ENCODE measurements around the gene CTBP1.
"Not testable (repeated sequence)": the region's sequence is repeated elsewhere in the genome, so short reads cannot be mapped to it uniquely, and the experiment has no call there.

CTBP1 gene

DNA sequence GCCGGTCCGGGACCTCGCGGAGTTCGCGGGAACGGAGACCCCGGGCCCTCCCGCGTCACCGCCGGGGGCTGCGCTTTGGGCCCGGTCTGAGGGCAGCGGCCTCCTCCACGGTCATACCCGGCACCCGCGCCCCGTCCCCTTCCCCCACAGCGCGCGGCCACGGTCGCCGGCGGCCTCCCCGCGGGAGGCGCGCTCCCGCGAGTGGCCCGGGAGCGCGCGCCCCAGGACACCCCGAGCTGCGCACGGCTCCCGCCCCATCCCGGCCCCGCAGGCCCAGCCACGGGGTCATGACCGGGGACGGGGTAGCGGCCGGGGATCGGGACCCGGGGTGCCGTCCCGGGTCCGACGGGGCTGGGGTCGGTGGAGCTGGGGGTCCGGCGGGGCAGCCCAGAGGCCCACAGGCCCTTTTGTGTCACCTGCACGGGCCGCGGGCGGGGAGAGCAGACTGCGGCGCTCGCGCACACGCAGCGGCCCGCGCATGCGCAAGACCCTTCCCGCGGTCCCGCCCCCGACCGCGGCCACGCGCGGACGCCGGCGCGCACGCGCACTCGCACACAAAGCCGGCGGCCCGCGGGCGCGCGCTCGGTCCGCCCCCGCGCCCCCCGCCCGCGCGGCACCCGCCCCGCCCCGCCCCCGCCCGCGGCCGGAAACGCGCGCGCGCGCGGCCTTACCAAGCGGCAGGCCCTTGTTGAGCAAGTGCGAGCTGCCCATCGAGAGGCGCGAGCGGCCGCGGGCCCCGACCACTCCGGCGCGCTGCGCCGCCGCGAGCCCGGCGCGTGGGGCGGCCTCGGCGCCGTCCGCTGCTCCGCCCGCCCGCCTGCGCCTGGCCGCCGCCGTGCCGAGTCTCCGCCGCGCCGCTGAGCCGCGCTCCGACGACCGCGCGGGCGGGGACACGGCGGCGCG is at the start of gene CTBP1:
Gene CTBP1, minus strand, starts transcription at position 886 of the 903 bp plus-strand sequence. CDS start 7,799 bp downstream, outside the sequence.
- DNase-seq, result peak; percentile 78

DNA sequence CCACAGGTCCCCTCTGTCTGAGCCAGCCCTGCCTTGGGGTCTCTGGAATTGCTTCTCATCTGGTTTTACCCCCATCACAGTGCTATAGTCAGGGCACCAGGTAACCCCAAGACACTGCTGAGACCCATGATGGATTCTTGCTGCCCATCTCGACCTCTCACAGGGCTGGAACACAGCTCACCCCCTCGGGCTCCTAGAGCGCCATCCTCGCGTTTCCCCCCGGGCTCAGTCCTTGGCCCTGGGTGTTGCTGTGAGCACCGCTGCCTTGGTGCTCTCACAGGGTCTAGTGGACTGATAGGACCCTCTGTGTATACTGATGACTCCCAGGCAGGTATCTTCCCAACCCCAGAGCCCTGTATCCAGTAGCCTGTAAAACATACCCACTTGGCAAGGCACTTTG is 49.5 kb upstream of the CTBP1 start:
- no peak for DNase-seq

DNA sequence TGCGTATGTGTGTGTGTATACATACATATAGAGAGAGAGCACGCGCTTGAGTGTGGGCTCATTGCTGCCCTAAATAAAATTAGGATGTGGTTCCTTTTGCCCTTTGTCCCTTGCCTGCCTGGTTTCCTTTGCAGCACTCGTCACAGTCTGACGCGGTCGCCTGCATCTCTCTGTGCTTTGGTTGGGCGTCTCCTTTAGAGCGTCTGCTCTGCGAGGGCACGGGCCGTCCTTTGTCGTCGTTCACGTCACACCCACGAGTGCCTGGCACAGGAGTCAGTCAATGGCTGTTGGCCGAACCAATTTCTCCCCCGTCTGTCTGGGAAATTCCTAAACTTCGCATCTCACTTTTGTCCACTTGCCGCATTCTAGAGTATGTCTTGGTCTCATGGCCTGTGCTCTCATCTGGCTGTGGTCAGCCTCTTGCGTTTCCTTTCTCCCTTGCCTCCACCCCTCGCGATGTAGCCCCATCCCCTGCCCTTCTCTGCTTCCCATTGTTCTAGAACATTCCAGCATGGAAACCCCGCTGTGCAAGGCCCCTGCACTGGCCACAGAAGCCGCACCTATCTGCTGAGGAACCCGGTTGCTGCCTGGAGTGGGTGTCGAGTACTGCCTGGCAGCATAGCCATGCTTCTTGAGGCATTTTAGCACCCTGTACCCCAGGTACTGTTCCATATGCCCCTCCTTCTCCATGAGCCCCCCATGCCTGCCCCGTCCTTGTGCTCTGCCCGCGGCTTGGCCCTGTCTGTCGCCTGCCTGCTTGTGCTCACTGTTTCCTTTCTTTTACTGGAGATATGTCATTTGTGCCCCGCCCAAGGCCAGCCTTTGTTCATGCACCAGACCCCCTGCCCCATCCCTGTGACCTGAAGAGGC is 48.8 kb upstream of the CTBP1 start:
- DNase-seq, result no peak

DNA sequence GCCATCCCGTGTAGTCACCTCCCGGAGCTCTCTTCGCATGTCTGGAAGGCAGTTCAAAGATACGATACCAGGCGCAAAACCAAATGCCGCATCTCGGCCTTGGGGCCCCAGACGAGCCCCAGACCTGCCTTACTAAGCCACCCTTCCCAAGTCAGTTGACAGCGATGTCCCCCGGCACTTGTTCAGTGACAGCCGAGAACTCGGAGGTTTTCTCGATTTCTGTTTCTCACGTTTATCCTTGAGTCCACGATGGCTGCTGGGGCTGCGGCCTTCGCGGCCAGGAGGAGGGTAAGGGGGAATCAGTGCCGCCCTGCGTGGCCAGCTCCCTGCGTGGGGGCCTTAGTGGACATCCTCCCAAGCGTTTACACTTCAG is 48.1 kb upstream of the CTBP1 start:
- DNase-seq, result no peak

DNA sequence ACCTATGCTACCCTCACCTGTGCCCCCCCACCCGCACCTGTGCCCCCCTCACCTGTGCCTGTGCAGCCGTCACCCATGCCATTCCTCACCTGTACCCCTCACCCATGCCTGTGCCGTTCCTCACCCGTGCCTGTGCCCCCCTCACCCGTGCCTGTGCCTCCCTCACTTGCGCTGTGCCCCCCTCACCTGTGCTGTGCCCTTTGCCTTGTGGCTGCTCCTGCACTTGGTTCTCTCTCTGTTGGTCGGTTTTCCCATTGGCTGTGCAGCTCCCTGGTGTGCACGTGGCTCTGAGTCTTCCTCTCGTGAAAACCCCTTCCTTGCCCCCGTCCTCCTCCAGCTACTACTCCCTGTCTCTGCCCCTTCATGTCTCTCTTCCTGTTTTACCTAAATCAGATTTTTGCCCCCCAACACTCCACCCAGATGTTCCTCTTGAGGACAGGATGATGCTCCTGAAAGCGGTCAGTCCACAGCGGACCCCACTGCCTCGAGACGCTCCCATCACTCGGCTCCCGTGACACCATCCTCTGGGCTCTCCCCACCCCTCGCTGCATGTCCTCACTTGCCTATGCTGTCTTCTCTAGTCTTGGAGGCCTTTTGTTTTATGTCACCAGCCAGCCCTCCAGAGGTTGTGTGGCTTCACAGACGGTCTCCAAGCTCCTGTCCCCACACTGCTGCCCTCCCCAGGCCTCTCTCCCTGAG is 47.5 kb upstream of the CTBP1 start:
- DNase-seq, result no peak

DNA sequence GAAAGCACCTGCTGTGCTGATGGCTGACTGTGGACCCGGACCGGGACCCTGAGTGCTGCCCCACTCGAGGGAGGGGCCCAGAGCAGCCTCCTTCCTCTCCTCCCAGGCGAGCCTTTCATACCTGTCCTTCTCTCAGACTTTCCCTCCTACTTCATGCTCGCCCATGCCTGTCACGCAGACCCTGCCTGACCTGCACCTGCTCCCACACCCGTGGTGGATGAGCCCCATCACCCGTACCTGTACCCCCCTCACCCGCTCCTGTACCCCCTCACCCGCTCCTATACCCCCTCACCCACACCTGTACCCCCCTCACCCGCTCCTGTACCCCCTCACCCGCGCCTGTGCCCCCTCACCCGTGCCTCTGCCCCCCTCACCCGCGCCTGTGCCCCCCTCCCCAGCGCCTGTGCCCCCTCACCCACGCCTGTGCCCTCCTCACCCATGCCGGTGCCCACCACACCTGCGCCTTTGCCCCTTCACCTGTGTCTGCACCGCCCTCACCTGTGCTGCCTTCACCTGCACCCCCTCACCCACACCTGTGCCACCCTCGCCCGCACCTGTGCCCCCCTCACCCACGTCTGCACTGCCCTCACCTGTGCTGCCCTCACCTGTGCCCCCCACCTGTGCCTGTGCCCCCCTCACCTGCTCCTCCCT is 46.6 kb upstream of the CTBP1 start:
- DNase-seq, result no peak

DNA sequence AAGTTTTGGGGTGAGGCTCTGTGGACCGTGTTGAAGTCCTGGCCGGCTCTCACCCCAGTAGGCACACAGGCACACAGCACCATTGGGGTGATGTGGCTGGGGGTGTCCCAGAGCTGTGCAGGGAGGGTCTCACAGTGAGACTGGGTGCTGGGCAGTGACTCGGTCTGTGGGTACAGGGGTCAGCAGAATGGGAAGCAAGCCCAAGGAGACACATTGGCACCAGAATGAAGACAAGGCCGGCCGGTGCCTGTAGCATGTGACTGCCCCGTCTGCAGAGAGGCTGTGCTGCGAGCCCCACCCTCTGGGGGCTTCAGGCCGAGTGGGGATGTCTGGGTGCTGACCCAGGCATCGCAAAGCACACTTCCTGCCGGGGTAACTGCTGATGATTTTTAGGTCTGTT is 46.0 kb upstream of the CTBP1 start:
- no peak for DNase-seq

DNA sequence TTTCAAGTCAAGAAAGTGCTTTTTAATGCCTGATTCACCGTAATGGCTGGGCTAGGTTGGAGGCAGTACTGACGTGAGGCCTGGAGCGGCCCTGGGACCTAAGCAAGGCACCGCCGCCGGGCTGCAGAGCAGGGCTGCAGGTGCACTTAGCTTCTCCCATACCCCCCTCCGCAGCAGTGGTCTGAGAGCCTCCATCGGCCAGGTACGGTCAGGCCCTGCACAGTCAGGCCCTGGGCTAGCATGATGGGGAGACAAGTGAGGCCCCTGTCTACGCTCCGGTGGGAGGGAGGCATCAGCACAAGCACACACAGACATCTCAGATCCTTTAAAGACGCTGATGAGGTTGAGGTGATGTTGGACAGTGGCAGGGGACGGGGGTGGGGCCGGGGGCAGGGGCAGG is 45.5 kb upstream of the CTBP1 start:
- DNase-seq, result no peak

DNA sequence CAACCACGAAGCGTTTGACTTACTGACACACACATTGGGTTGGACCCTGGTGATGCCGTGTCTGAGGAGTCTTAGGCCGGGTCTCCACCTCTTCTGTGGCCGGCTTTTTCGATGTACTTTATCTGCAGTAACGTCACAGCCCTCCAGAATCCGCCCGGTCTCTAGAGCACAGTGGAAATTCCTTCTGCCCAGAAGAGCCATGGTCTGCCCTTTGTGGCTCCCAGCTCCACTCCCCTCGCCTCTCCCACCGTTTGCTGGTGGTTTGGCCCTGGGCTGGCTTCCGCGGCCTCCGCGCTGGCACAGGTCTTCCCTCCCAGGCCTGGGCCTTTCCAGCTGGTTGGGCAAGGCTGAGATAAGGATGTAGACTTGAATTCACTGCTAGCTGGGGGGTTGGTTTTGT is 45.1 kb upstream of the CTBP1 start:
- DNase-seq, result no peak

DNA sequence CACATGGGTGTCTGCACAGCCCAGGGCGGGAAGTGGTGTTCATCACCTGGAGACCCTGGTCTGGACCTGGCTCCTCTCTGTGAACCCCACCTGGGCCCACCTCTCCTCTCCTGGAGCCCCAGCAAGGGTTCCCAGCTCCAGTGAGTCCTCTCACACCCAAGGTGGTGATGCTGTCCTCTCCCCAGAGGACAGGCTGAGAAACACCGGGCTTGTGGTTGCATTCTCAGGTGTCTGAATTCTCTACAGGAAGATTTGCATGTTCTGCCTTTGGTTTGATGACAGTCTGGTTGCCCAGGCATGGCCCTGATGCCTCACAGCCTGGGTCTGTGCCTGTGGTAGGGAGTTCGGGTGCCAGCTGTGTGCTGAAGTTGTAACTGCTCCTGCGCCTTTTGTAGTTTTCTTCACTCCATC is 44.6 kb upstream of the CTBP1 start:
- no peak for DNase-seq

DNA sequence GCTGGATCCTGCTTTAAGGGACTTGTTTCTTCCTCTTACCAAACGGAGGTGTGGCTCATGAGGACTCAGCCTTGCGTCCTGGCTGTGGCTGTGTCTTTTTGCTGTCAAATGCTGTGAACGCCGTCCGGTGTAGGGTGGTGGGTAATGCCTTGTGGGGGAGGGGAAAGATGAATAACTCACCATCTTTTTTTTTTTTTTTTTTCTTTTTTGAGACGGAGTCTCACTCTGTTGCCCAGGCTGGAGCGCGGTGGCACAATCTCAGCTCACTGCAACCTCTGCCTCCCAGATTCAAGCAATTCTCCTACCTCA is 43.7 kb upstream of the CTBP1 start:
- not testable (repeated sequence) for DNase-seq

DNA sequence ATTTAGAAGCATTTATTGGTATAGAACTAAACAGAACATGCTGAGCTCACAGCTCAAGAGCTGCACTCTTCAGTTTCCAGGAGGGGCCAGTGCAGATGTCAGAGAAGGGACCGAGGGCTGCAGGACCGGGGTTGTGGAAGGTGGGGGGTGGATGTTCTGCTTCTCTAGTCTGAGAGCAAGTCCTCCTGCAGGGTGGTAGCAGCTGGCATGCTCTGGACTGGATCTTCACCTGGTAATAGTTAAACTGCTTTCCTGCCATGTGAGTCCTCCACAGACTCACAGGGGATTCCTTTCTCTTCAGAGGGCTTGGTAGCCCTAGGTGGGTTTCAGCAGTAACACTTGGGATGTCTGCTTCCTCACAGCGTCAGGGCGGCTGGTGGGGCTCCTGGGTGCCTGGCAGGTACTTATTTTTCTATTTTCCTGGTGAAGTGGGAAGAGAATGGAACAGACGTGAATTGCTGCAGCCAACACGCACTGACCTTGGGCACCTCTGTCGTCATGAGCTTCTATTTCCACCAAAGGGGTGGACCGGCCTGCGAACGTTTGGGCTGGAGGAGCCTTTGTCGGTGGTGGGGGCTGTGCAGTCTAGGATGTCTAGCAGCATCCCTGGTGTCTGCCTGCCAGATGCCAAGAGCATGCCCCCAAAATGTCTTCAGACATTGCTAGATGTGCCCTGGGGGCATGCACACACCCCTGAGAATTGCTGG is 43.2 kb upstream of the CTBP1 start:
- no peak for DNase-seq

DNA sequence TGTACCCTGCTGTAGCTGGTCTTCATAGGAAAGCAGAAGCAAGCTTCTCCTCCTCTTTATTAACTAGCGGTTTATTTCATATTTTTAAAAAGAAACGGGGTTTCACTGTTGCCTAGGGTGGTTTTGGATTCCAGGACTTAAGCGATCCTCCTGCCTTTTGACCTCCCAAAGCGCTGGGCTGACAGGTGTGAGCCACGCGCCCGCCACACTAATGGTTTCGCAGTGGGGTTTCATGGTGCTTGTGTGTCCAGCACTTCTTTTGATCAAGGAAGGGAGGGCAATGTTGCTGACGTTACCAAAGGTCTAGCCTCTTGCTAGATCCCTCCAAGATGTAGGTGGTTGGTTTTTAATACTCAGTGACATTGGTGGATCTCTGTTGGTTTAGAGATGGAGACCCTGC is 42.2 kb upstream of the CTBP1 start:
- DNase-seq, result no peak

DNA sequence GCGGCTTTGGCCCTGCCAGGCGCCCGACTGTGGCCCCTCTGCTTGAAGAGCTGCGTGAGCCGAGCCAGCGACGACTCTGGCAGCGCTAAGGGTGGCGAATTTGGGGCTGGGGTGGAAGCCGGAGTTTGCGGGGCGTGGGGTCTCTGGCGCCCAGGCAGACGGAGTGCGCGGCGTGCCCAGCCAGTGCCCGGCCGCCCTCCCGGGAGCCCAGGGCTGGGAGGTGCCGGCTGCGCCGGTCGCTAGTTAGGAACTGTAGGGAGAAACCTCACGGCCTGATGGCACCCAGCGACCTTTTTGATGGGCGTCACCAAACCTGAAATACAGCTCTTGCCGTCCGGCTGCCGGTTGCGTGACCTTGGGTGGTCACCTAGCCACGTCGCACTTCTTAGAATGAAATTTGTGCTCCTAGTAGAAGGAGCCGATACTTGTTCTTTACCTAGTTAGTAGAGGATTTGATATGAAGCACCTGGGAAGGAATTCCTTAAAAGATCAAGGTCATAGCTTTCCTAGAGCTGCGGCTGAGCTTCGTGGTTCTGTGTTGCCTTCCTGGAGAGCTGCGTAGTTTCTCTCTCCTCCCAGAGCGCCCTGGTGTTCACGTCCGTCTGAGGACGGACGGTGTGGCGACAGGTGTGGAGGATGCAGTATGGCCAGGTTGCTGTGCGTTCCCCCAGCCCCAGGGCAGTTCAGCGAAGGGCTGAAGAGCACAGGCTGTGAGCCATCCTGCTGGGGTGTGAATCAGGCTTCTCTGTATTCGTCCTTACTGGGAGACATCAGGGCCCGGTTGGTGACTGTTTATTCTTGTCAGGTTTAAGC is 41.4 kb upstream of the CTBP1 start:
- DNase-seq, result no peak

DNA sequence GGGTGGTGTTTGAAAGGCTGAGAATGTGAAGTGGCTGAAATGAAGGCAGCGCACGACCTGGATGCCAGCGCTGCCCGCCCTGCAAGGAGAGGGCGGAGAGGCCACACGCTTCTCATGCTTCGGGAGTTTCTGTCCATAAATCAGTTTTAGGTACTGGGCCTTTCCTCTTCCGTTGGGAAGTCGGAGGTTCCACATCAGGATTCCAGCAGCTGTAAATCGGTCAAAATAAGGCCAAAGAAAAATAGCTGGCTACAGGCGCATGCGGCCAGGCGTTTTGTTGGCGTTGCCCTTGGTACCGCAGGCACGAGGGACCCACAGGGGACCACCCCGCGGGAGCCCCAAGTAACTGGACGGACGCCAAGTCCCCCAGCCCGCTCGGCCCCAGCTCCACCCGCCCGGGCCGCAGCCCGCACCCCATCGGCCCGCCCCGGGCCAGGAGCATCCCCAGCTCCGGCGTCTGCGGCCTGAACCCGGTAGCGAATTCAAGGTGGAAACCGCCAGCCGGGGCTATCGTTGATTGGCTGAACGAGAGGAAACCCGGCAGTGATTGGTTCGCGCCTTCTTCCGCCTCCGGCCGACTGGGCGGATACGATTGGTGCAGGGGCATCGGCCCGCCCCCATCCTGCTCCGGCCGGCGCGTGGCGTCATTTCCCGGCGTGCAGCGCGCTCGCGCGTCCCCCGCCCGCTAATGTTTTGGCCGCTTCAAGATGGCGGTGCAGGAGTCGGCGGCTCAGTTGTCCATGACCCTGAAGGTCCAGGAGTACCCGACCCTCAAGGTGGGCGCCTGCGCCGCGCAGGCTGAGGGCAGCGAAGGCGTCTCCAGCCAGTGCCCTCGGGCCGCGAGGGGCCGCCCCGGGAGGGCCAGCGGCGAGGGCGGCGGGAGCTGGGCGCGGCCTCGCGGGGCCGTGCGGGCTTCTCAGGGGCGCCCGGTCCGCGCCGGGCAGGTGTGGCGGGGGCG is 40.6 kb upstream of the CTBP1 start, which contains the start of gene MAEA:
Gene MAEA, plus strand, starts transcription at position 685 of the 958 bp plus-strand sequence. Its CDS starts 23 bp downstream, at position 708.
- DNase-seq, result peak; percentile 96

DNA sequence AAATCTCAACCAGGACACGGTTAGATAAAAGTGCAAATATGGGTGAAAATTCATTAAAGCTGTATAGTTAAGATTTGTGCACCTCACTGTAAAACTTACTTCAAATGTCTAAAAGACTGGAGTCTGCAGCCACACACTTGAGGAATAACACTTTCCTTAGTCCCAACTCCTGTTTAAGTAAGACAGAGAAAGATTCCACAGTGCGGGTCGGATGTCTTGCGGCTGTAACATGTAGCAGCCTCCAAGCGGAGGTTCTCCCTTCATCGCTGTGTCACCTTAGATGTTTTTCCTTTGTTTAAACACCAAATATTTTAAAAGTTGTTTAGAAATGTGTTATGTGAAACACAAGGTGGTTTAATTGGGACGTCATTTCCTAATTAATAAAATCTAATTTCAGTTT is 39.9 kb upstream of the CTBP1 start:
- no peak for DNase-seq

DNA sequence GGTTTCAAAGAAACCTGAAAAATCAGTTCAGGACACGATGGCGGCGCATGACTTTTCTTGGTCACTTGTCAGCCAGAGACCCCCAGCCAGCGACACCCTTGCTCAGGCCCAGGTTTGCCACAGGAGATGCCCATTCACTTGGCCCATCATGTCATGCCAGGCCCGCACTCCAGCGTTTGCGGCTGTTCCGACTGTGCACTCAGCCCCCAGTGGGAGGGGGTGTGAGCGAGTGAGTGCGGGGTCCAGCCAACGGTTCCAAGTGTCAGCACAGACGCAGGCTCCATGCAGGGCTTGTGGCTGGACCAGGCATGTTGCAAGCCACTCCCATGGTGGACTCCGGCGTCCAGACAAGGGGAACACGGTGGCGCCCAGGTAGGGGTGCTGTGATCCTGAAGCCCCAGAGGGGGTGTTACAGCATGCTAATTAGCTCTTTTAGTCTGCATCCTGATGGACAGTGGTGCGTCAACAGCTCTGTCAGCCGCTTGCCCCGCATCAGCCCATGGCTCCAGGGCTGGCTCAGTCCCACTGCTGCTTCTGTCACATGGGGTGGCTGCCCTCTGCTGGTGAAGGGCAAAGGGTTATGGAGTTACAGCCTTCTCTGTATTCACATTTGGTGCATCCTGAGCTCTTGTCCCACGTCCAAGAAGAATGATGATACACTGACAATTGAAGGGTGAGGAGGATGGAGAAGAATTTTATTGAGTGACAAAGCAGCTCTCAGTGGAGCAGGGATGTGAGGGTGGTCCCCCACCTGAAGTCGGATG is 37.0 kb upstream of the CTBP1 start:
- DNase-seq, result peak; percentile 10

DNA sequence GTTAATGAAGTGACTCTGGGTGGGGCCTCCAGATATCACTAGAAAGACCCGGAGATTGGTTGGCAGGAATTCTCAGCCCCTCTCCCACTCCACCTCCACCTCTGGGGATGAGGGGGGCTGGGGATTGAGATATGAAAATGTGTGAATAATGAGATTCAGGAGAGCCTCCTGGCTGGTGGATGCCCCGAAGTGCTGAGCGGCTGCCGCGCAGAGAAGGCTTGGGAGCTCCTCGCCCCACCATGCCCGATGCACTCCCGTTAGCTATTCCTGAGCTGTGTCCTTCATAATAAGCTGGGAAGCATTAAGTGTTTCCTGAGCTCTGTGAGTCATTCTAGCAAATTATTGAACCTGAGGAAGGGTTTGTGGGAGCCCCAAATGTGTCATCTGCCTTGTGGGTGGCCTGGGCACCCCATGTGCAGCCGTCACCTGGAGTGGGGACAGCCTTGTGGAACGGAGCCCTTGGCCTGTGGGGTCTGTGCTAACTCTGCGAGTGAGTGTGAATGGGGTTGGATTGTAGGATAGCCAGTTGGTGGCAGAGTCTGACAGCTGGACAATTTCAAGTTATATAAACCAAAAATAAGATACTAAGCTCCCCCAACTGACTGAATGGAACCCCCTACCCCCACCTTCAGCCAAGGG is 36.3 kb upstream of the CTBP1 start:
- DNase-seq, result no peak

DNA sequence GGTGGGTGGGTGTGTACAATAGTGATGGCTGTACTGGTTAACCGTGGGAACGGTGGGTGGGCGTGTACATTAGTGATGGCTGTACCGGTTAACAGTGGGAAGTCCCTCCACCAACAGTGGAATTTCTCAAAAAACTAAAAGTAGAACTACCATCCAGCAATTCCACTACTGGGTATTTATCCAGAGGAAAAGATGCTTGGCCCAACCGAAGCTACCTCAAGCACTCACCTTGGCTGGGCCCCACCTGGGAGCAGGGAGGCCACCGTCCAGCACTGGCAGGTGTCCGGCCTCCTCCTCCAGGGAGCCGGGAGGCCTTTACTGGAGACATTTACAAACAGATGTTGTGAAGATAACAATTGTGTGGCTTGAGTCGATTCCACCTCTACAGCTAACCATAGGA is 34.8 kb upstream of the CTBP1 start:
- no peak for DNase-seq
